Endodermal cell (in vitro differentiated cells): ENCODE results near the gene BIRC6. TPM values are rescaled to one million over a fixed set of nuclear protein-coding genes. Genes with fewer than 3 reads are reported as not detected.

Experiments used
- DNase-seq: peaks from one replicate; pipeline ENCODE4 v3.0.0-alpha.2; 2017
- H3K27ac ChIP-seq: 2 replicates; pipeline ENCODE4 v1.5.1; 2013; ENCODE audit warnings: mild to moderate bottlenecking, low read depth, low read length, moderate library complexity
- H3K27me3 ChIP-seq: 2 replicates; pipeline ENCODE4 v1.6.1; 2013; ENCODE audit warnings: mild to moderate bottlenecking, low read length, moderate library complexity; ENCODE audit not compliant: insufficient read depth, control insufficient read depth, poor library complexity, severe bottlenecking
- H3K36me3 ChIP-seq: 2 replicates; pipeline ENCODE4 v1.7.0; 2013; ENCODE audit warnings: mild to moderate bottlenecking, low read length, moderate library complexity; ENCODE audit not compliant: control insufficient read depth, insufficient read depth
- H3K4me1 ChIP-seq: one replicate; pipeline ENCODE4 v1.7.0; 2013; ENCODE audit warnings: low read length; ENCODE audit not compliant: control insufficient read depth, insufficient read depth
- H3K4me3 ChIP-seq: 2 replicates; pipeline ENCODE4 v1.5.1; 2013; ENCODE audit warnings: mild to moderate bottlenecking, low read length, moderate library complexity
- H3K9ac ChIP-seq: 2 replicates; pipeline ENCODE4 v1.6.1; 2013; ENCODE audit warnings: mild to moderate bottlenecking, low read length, moderate library complexity; ENCODE audit not compliant: poor library complexity, severe bottlenecking; ENCODE audit errors: extremely low read depth
- H3K9me3 ChIP-seq: 2 replicates; pipeline ENCODE4 v1.6.1; 2013; ENCODE audit warnings: mild to moderate bottlenecking, low read length, moderate library complexity; ENCODE audit not compliant: control insufficient read depth
- H3K27ac Mint-ChIP-seq: 2 replicates; pipeline ENCODE4 v1.8.0; 2020; ENCODE audit warnings: mixed read lengths
- H3K27me3 Mint-ChIP-seq: 2 replicates; pipeline ENCODE4 v1.8.0; 2021; ENCODE audit warnings: mild to moderate bottlenecking, mixed read lengths; ENCODE audit not compliant: insufficient read depth
- H3K36me3 Mint-ChIP-seq: 2 replicates; pipeline ENCODE4 v1.8.0; 2020; ENCODE audit warnings: low read depth, mixed read lengths
- H3K4me1 Mint-ChIP-seq: 2 replicates; pipeline ENCODE4 v1.8.0; 2020; ENCODE audit warnings: mixed read lengths
- H3K4me3 Mint-ChIP-seq: 2 replicates; pipeline ENCODE4 v1.8.0; 2020; ENCODE audit warnings: mild to moderate bottlenecking, moderate library complexity, mixed read lengths
- H3K9me3 Mint-ChIP-seq: 2 replicates; pipeline ENCODE4 v1.8.0; 2020; ENCODE audit warnings: mild to moderate bottlenecking, mixed read lengths
- WGBS, 2 experiments: methylation state at CpG; one replicate each; pipeline versions ENCODE4 v1.1.5 to v1.1.7; 2013; ENCODE audit warnings: missing lambda C conversion rate in 2 of 2, mixed read lengths in 1 of 2; ENCODE audit not compliant: insufficient coverage in 1 of 2, insufficient read length in 1 of 2; 5-methylcytosine and 5-hydroxymethylcytosine counted together
- total RNA-seq, 2 donors: library from RNA; stranded (reverse); fragmentation: NEBNext Ultra II Directional in 1 of 2; extraction: Animal tissue kit (Norgen Biotek cat#: 25700) in 1 of 2; gene quantifications; 2 replicates in 1 of 2; 3 replicates in 1 of 2; pipeline ENCODE4 v1.2.1, GENCODE V29; 2021
- TF ChIP-seq, protein P1 (sequence below): fragments of 200-600 bp; sonication (generic); conservative IDR thresholded peaks from 2 replicates; pipeline ENCODE4 v1.5.0; 2021; ENCODE audit warnings: antibody characterized with exemption, mild to moderate bottlenecking

BIRC6 gene
- total RNA-seq, 2 donors from 2014 or later: 84.6 to 111 TPM

DNA sequence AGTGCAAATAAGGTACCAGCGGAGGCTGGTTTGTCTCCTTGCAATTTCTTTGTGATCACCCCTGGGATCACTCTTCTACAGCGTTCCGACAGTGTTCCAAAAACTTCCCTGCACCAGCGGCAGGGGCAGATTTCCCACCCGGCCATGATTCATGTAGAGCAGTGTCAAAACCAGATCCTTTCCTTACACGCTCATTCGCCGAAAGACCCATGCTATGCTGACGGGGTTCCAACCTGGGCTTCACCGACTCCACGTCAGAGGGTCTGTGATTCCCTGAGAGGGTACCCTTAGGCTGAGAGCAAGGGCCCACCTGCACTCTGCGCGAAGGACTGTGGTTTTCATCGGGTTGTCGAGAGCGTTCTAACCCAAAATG lies 270.6 kb downstream of the BIRC6 start:
- Histone ChIP-seq H3K36me3 (peaks cover 4% of the 10 kb centered on the region), H3K4me1 (no peaks in the 10 kb centered on the region), H3K4me3 (peak overlapping the region; percentile 93), H3K9me3 (no peaks in the 10 kb centered on the region), H3K27me3 (no peaks in the 10 kb centered on the region), H3K9ac (peak overlapping the region; percentile 71), H3K27ac (no peak overlapping the region)
- TF ChIP-seq, protein P1, sequence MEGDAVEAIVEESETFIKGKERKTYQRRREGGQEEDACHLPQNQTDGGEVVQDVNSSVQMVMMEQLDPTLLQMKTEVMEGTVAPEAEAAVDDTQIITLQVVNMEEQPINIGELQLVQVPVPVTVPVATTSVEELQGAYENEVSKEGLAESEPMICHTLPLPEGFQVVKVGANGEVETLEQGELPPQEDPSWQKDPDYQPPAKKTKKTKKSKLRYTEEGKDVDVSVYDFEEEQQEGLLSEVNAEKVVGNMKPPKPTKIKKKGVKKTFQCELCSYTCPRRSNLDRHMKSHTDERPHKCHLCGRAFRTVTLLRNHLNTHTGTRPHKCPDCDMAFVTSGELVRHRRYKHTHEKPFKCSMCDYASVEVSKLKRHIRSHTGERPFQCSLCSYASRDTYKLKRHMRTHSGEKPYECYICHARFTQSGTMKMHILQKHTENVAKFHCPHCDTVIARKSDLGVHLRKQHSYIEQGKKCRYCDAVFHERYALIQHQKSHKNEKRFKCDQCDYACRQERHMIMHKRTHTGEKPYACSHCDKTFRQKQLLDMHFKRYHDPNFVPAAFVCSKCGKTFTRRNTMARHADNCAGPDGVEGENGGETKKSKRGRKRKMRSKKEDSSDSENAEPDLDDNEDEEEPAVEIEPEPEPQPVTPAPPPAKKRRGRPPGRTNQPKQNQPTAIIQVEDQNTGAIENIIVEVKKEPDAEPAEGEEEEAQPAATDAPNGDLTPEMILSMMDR: peak; percentile 42
- Mint-ChIP-seq H3K9me3 (no peaks in the 10 kb centered on the region), H3K4me3 (peak overlapping the region; percentile 84), H3K27ac (peak overlapping the region; percentile 81), H3K27me3 (no peaks in the 10 kb centered on the region), H3K36me3 (peaks cover 20% of the 10 kb centered on the region), H3K4me1 (peaks cover 6% of the 10 kb centered on the region)
- 8% methylated on average over 12 to 16 of the region's 16 CpGs for WGBS, 2 experiments
- no peak for DNase-seq

DNA sequence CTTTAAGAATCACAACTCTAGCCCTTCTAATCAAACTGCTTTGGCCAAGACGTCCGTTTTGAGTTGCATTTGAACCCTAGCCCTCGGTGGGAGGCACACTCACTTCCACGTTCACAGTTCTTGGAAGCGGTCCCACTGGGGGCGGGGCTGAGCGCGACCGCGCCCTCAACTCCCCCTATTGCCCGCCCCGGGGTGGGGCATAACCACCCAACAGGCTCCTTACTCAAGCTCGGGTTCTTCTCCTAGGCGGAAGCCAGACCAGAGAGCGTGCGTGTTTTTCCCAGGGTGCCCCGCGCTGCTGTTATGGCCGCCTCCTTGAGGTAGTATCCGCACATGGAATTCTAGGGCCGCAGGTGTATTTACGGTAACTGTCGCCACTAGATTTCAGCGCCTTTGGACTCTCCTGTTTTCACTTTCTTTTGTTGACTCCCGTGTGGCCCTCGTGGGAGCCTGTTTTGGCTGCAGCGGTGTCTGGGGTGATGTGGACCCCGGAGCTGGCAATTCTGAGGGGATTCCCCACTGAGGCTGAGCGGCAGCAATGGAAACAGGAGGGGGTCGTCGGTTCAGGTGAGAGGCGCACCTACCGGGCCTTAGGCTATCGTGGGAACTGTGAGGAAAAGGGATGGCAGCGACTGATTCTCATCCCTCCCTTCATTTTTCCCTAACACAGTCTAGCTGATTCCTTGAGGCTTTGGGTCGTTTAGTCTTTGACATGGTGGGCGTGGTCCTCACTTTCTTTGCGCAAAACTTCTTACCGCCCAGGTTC lies 271.2 kb downstream of the BIRC6 start, which contains the start of gene TTC27:
TTC27 (plus strand) TSS at position 237 of the 766 bp plus-strand sequence; CDS start at position 480, 243 bp downstream.
- Histone ChIP-seq H3K9me3 (no peaks in the 10 kb centered on the region), H3K4me1 (no peaks in the 10 kb centered on the region), H3K27me3 (no peaks in the 10 kb centered on the region), H3K27ac (no peak within 1 kb of the TSS), H3K36me3 (peaks cover 4% of the 10 kb centered on the region), H3K9ac (peak within 1 kb of the TSS; percentile 71), H3K4me3 (peak within 1 kb of the TSS; percentile 93)
- Mint-ChIP-seq H3K4me1 (peaks cover 6% of the 10 kb centered on the region), H3K27ac (peak within 1 kb of the TSS; percentile 89), H3K36me3 (peaks cover 16% of the 10 kb centered on the region), H3K4me3 (peak within 1 kb of the TSS; percentile 84), H3K27me3 (no peaks in the 10 kb centered on the region), H3K9me3 (no peaks in the 10 kb centered on the region)
- 0% methylated on average over 23 to 39 of the region's 39 CpGs for WGBS, 2 experiments
- TF ChIP-seq, protein P1: no peak
- DNase-seq: peak; percentile 98

DNA sequence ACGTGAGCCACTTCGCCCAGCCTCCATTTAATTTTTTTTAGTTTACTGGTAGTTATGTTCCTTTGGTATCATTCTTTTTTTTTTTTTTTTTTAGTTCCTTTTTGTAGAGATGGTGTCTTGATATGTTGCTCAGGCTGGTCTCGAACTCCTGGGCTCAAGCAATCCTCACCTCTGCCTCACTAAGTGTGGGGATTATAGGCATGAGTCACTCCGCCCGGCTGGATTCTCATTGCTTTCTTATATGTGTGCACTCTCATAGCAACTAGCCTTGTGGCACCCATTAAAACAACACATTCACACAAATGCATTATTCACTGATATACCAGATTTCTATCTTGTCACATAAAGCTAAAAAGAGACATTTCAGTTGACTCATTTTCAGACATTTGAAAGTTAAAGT lies 275.3 kb downstream of the BIRC6 start:
- Mint-ChIP-seq H3K4me3 (no peak overlapping the region), H3K27me3 (no peaks in the 10 kb centered on the region), H3K36me3 (peaks cover 15% of the 10 kb centered on the region), H3K9me3 (no peaks in the 10 kb centered on the region), H3K4me1 (peaks cover 2% of the 10 kb centered on the region), H3K27ac (no peak overlapping the region)
- no peak overlapping the region for H3K4me3 ChIP-seq
- H3K9ac ChIP-seq: no peak overlapping the region
- 99% methylated on average over 5 of the region's 5 CpGs; no CpG with 5 or more reads in 1 of the 2 experiments for WGBS, 2 experiments
- H3K36me3 ChIP-seq: peaks cover 17% of the 10 kb centered on the region
- no peaks in the 10 kb centered on the region for H3K9me3 ChIP-seq
- DNase-seq: no peak
- TF ChIP-seq, protein P1: no peak
- H3K27me3 ChIP-seq: no peaks in the 10 kb centered on the region
- no peaks in the 10 kb centered on the region for H3K4me1 ChIP-seq
- no peak overlapping the region for H3K27ac ChIP-seq
